Activated T-helper 1 cell treated with anti-CD3 and anti-CD28 coated beads, Interleukin-12 subunit alpha, Interleukin-12 subunit beta, Interleukin-2, Interleukin-4 antibody, amounts not matched to agents 30 ng/mL and 10 ng/mL and 1 ng/mL, durations not matched to agents 14 hours and 24 hours and 36 hours (primary cell): ENCODE results near the gene WWC2. TPM values are rescaled to one million over a fixed set of nuclear protein-coding genes. Genes with fewer than 3 reads are reported as not detected.

Experiments
- DNase-seq: peaks from one replicate; pipeline ENCODE4 v3.0.0; 2021; ENCODE audit warnings: low spot score
- H3K27ac Mint-ChIP-seq: one replicate; pipeline ENCODE4 v1.8.0; 2021; ENCODE audit warnings: mild to moderate bottlenecking, mixed read lengths
- H3K27me3 Mint-ChIP-seq: one replicate; pipeline ENCODE4 v1.8.0; 2022; ENCODE audit warnings: mild to moderate bottlenecking, moderate library complexity, mixed read lengths; ENCODE audit not compliant: insufficient read depth
- H3K36me3 Mint-ChIP-seq: one replicate; pipeline ENCODE4 v1.8.0; 2021; ENCODE audit warnings: low read depth, mixed read lengths
- H3K4me1 Mint-ChIP-seq: one replicate; pipeline ENCODE4 v1.8.0; 2021; ENCODE audit warnings: low read depth, mixed read lengths
- H3K4me3 Mint-ChIP-seq: one replicate; pipeline ENCODE4 v1.8.0; 2021; ENCODE audit warnings: mild to moderate bottlenecking, moderate library complexity, mixed read lengths
- H3K9me3 Mint-ChIP-seq: one replicate; pipeline ENCODE4 v1.8.0; 2021; ENCODE audit warnings: mixed read lengths
- intact Hi-C: fragments of 100-400 bp; cut with micrococcal nuclease; formaldehyde crosslinking; loops from one replicate; pipeline ENCODE4 v1.15.1; 2024
- total RNA-seq: library from RNA; stranded (reverse); gene quantifications from 2 replicates; pipeline ENCODE4 v1.2.3, GENCODE V29; 2022

The WWC2 gene
- total RNA-seq, 1 donor from 2014 or later: 0.75 TPM

DNA sequence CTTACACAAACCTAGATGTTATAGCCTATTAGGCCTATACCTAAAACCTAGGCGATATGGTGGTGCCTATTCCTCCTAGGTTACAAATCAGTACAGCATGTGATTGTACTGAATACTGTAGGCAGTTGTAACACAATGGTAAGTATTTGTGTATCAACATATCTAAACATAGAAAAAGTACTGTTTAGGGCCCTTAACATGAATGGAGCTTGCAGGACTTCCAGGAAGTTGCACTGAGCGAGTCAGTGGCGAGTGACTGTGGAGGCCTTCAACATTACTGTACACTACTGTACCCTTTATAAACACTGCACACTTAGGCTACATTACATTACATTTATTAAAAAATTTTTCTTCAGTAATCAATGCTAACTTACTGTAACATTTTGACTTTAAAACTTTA lies 37.8 kb downstream of the WWC2 start:
- intact Hi-C loops: no loop called here
- H3K4me1 Mint-ChIP-seq: no peaks in the 10 kb centered on the region
- H3K4me3 Mint-ChIP-seq: no peak overlapping the region
- DNase-seq: no peak
- no peaks in the 10 kb centered on the region for H3K36me3 Mint-ChIP-seq
- H3K27ac Mint-ChIP-seq: no peak overlapping the region
- no peaks in the 10 kb centered on the region for H3K9me3 Mint-ChIP-seq
- peaks cover 2% of the 10 kb centered on the region for H3K27me3 Mint-ChIP-seq

GRCh38 chr4:183139058-183139750 lies 40.1 kb downstream of the WWC2 start:
- no peaks in the 10 kb centered on the region for H3K9me3 Mint-ChIP-seq
- H3K27ac Mint-ChIP-seq: no peak overlapping the region
- H3K4me3 Mint-ChIP-seq: no peak overlapping the region
- intact Hi-C loops: no loop called here
- DNase-seq: no peak
- no peaks in the 10 kb centered on the region for H3K36me3 Mint-ChIP-seq
- H3K27me3 Mint-ChIP-seq: no peaks in the 10 kb centered on the region
- H3K4me1 Mint-ChIP-seq: no peaks in the 10 kb centered on the region

GRCh38 chr4:183139972-183140570 lies 41.0 kb downstream of the WWC2 start:
- H3K27ac Mint-ChIP-seq: no peak overlapping the region
- no peaks in the 10 kb centered on the region for H3K36me3 Mint-ChIP-seq
- H3K4me3 Mint-ChIP-seq: no peak overlapping the region
- intact Hi-C loops: no loop called here
- DNase-seq: no peak
- H3K4me1 Mint-ChIP-seq: no peaks in the 10 kb centered on the region
- H3K27me3 Mint-ChIP-seq: no peaks in the 10 kb centered on the region
- no peaks in the 10 kb centered on the region for H3K9me3 Mint-ChIP-seq

- no peak overlapping the region for H3K27ac Mint-ChIP-seq
- intact Hi-C loops: no loop called here
- peaks cover 2% of the 10 kb centered on the region for H3K27me3 Mint-ChIP-seq
- no peak for DNase-seq
- no peaks in the 10 kb centered on the region for H3K4me1 Mint-ChIP-seq
- H3K36me3 Mint-ChIP-seq: no peaks in the 10 kb centered on the region
- H3K9me3 Mint-ChIP-seq: no peaks in the 10 kb centered on the region
- H3K4me3 Mint-ChIP-seq: no peak overlapping the region
Measured at GRCh38 chr4:183140911-183141320, 41.9 kb downstream of the WWC2 start.

DNA sequence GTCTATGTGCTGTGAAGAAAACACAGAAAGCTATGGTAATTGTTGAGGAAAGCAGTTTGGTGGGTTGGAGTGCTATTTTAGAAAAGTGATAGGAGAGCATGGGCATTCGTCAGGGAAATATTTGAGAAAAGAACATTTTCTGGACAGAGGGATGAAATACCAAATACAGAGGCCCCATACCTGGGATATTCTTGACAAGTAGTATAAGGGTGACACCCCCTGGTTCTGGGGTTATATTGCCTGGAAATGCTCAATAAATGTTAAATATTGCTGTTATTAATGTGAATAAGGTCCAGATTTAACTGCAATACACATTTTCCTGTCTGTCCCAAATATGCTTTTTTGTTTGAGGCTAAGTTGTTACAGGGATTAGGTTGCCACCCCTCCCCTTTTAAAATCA lies 42.9 kb downstream of the WWC2 start:
- Mint-ChIP-seq H3K9me3 (no peaks in the 10 kb centered on the region), H3K4me1 (no peaks in the 10 kb centered on the region), H3K4me3 (no peak overlapping the region), H3K27me3 (peaks cover 3% of the 10 kb centered on the region), H3K27ac (no peak overlapping the region), H3K36me3 (no peaks in the 10 kb centered on the region)
- DNase-seq: no peak
- intact Hi-C loops: no loop called here

DNA sequence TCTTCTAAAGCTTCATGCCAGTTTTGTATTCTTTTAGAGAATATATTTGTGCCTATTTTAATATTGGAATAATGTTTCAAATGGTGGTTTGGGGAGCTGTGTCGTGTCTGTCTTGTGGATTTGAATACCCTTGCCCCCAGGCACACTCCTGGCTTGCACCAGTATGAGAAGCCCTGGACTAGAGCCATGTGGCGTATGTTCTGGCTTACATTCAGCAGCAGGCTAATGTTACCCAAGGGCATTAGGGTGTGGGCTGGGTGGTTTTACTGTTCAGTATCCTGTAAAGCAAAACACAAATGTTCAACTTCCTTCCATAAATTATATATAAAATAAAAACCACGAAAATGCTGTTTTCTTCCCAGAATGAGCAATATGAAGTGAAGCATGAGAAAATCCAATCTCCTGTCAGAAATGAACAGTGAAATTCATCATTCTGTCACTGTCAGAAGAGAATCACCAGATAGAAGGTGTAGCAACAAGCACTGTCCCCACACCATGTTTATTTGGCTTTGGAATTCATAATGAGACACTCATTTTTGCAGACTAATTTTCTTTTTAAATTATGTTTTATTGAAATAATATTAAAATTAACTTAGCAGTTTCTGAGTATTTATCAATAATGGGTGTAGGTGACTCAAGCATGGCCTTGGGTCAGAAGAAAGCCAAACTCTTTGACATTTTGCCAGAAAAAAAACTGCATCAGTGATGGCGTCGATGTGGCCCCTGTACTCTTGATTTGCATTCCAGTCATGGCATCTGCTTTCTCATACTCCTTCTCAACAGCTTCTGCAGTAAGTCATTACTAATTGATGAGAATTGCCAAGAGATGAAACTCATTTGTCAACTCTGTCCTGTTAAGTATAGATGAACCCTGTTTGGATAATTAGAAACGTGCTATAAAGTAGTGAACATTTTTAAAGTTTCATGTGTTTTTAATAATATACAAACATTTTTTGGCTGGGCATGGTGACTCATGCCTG lies 43.8 kb downstream of the WWC2 start:
- DNase-seq: no peak
- intact Hi-C loops: no loop called here
- Mint-ChIP-seq H3K27me3 (peaks cover 3% of the 10 kb centered on the region), H3K4me1 (no peaks in the 10 kb centered on the region), H3K36me3 (no peaks in the 10 kb centered on the region), H3K4me3 (no peak overlapping the region), H3K9me3 (no peaks in the 10 kb centered on the region), H3K27ac (no peak overlapping the region)

DNA sequence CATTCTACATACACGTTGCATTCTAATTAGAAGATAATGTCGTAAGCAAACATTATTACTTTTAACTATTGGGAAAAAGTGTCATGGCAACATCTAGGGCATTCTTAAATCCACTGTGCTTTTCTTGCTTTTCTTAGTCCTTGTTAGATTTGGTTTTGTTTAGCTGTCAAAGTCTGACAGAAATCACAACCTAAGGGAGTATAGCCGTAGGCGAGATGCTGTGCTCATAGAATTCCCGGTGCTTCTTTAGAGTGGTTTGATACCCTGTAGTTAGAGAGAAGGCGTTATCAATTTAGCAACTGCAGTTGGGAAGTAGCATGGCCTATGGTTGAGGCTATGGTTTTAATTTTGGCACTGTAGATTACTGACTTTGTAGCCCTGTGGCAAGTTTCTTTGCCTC lies 45.7 kb downstream of the WWC2 start:
- DNase-seq: no peak
- peaks cover 3% of the 10 kb centered on the region for H3K27me3 Mint-ChIP-seq
- no peak overlapping the region for H3K27ac Mint-ChIP-seq
- no peak overlapping the region for H3K4me3 Mint-ChIP-seq
- intact Hi-C loops: no loop called here
- no peaks in the 10 kb centered on the region for H3K9me3 Mint-ChIP-seq
- no peaks in the 10 kb centered on the region for H3K4me1 Mint-ChIP-seq
- no peaks in the 10 kb centered on the region for H3K36me3 Mint-ChIP-seq

DNA sequence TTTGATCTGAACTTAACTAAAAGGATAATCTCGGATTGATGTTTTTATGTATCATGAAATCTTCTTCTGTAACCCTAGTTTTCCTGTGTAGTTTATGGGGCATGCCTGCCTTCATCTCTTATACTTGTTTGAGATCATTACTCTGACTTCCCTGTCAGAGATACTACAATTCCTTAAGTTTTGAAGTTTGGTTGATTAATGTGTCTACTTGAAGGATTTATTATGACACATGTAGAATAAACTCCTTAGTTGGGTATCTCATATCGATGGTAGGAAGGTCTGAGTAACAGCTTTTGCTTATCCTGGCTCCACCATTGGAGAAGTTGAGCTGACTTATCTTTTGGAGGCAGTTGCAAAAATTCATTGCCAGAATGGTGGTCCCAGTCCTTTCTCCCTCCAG lies 46.7 kb downstream of the WWC2 start:
- Mint-ChIP-seq H3K4me1 (no peaks in the 10 kb centered on the region), H3K27me3 (peaks cover 3% of the 10 kb centered on the region), H3K27ac (no peak overlapping the region), H3K9me3 (no peaks in the 10 kb centered on the region), H3K36me3 (no peaks in the 10 kb centered on the region), H3K4me3 (no peak overlapping the region)
- intact Hi-C loops: no loop called here
- no peak for DNase-seq

DNA sequence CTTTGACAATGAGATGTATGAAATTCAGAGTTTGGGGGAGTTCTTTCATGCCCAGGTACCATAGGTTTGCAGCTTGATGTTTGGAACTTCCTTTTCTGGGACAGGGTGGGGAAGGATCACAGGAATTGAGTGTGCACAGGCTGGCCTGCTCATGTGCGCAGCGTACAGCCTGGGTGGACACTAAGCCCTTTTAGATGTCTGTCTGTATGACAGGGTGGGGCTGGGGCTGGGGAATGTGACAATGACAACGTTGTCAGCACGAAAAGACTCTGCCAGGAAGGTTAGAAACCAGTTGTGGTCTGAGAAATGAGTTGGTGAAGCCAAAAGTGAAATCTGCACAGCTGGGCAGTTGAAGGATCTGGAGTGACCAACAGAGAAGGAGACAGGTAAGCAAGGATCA lies 47.4 kb downstream of the WWC2 start:
- Mint-ChIP-seq H3K36me3 (no peaks in the 10 kb centered on the region), H3K27ac (no peak overlapping the region), H3K9me3 (no peaks in the 10 kb centered on the region), H3K4me1 (no peaks in the 10 kb centered on the region), H3K4me3 (no peak overlapping the region), H3K27me3 (peaks cover 3% of the 10 kb centered on the region)
- DNase-seq: no peak
- intact Hi-C loops: no loop called here

GRCh38 chr4:183147196-183147595 lies 48.1 kb downstream of the WWC2 start:
- Mint-ChIP-seq H3K27ac (no peak overlapping the region), H3K27me3 (peaks cover 3% of the 10 kb centered on the region), H3K4me1 (no peaks in the 10 kb centered on the region), H3K36me3 (no peaks in the 10 kb centered on the region), H3K9me3 (no peaks in the 10 kb centered on the region), H3K4me3 (no peak overlapping the region)
- no peak for DNase-seq
- intact Hi-C loops: no loop called here

- Mint-ChIP-seq H3K27ac (no peak overlapping the region), H3K27me3 (peaks cover 3% of the 10 kb centered on the region), H3K36me3 (no peaks in the 10 kb centered on the region), H3K4me3 (no peak overlapping the region), H3K9me3 (no peaks in the 10 kb centered on the region), H3K4me1 (no peaks in the 10 kb centered on the region)
- intact Hi-C loops: no loop called here
- DNase-seq: no peak
Measured at GRCh38 chr4:183147983-183148382, 48.9 kb downstream of the WWC2 start.

DNA sequence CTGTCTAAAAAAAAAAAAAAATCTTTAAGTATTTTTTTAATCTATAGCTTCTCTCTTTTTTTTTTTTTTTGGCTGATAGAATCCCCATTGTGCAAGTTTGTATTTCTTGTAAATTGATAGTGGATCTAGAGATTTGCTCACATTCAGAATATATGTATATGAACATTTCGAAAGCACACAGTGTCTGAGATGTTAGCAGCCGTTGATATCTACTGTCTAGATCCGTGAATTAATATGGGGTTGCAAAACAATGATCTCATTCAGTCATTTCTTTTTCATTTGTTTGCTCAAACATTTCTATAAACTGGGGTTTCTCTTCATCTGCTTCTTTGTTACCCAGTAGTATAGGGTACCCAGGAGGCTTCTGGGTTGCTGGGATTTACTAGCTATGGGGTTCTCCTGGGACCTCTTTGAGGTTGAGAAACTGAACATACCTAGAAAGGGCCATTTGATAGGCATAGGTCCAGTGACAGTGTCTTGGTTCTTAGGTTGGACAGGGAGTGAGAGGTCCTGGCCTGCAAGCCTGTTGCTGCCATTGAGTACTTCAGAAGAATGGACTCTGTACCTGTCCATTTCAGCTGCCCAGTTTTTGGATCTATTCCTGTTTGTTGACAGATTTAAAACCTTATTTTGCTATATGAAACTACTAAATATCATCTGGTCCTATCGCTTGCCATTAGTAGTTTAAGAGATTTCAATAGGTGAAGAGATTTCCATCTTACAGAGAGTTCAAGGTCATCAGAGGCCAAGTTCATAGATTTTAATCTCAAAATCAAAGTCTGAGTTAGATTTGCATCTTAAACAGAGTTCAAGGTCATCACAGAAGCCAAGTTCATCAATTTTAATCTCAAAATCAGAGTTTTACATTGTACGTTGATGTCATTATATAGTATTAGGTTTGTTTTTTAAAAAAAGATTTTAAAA lies 50.8 kb downstream of the WWC2 start:
- H3K36me3 Mint-ChIP-seq: no peaks in the 10 kb centered on the region
- no peak overlapping the region for H3K4me3 Mint-ChIP-seq
- DNase-seq: no peak
- H3K27me3 Mint-ChIP-seq: peaks cover 3% of the 10 kb centered on the region
- no peaks in the 10 kb centered on the region for H3K4me1 Mint-ChIP-seq
- H3K27ac Mint-ChIP-seq: no peak overlapping the region
- no peaks in the 10 kb centered on the region for H3K9me3 Mint-ChIP-seq
- intact Hi-C loops: no loop called here
